Activated T-helper 1 cell treated with anti-CD3 and anti-CD28 coated beads, Interleukin-12 subunit alpha, Interleukin-12 subunit beta, Interleukin-2, Interleukin-4 antibody, amounts not matched to agents 30 ng/mL and 10 ng/mL and 1 ng/mL, durations not matched to agents 14 hours and 24 hours and 36 hours (primary cell): ENCODE data around the gene SPATA3. TPM values are rescaled to one million over a fixed set of nuclear protein-coding genes. Genes with fewer than 3 reads are reported as not detected.

Experiments
- DNase-seq: peaks from one replicate; pipeline ENCODE4 v3.0.0; 2021; ENCODE audit warnings: low spot score
- H3K27ac Mint-ChIP-seq: one replicate; pipeline ENCODE4 v1.8.0; 2021; ENCODE audit warnings: mild to moderate bottlenecking, mixed read lengths
- H3K27me3 Mint-ChIP-seq: one replicate; pipeline ENCODE4 v1.8.0; 2022; ENCODE audit warnings: mild to moderate bottlenecking, moderate library complexity, mixed read lengths; ENCODE audit not compliant: insufficient read depth
- H3K36me3 Mint-ChIP-seq: one replicate; pipeline ENCODE4 v1.8.0; 2021; ENCODE audit warnings: low read depth, mixed read lengths
- H3K4me1 Mint-ChIP-seq: one replicate; pipeline ENCODE4 v1.8.0; 2021; ENCODE audit warnings: low read depth, mixed read lengths
- H3K4me3 Mint-ChIP-seq: one replicate; pipeline ENCODE4 v1.8.0; 2021; ENCODE audit warnings: mild to moderate bottlenecking, moderate library complexity, mixed read lengths
- H3K9me3 Mint-ChIP-seq: one replicate; pipeline ENCODE4 v1.8.0; 2021; ENCODE audit warnings: mixed read lengths
- intact Hi-C: fragments of 100-400 bp; cut with micrococcal nuclease; formaldehyde crosslinking; loops from one replicate; pipeline ENCODE4 v1.15.1; 2024
- total RNA-seq: library from RNA; stranded (reverse); gene quantifications from 2 replicates; pipeline ENCODE4 v1.2.3, GENCODE V29; 2022

The SPATA3 gene
- total RNA-seq, 1 donor from 2014 or later: not detected

DNA sequence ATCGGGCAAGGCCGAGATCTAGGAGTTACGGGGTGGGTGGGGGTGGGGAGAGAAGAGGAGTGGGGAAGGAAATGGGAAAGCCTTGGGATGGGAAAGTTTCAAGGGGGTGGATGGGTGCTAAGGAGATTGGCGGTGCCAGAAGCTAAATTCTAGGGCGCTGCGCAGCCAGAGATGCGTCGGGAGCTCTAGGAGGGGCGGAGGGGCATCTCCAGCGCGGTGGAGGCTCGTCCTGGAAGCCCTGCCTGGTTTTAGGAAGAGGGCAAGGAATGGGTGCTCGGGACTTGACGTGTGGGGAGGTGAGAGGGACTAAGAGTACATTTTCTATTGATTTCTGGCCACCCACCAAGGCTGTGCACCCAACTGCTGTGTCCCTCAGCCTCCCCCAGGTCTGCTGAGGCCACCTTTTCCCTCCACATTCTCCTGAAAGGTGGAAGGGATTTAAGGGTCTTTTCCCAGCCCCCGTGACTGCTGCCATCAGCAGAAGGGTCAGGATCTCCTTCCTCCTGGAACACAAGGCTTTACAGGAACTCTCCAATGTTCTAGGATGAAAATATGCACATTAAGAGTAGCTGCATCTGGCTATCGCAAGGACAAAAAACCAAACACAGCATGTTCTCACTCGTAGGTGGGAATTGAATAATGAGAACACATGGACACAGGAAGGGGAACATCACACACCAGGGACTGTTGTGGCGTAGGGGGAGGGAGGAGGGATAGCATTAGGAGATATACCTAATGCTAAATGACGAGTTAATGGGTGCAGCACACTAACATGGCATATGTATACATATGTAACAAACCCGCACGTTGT is 42.8 kb downstream of the SPATA3 start:
- DNase-seq: no peak
- H3K4me1 Mint-ChIP-seq: no peaks in the 10 kb centered on the region
- no peaks in the 10 kb centered on the region for H3K9me3 Mint-ChIP-seq
- H3K36me3 Mint-ChIP-seq: peaks cover 2% of the 10 kb centered on the region
- intact Hi-C loops: no loop called here
- H3K27me3 Mint-ChIP-seq: peaks cover 71% of the 10 kb centered on the region
- H3K27ac Mint-ChIP-seq: no peak overlapping the region
- H3K4me3 Mint-ChIP-seq: peak overlapping the region; percentile 67

DNA sequence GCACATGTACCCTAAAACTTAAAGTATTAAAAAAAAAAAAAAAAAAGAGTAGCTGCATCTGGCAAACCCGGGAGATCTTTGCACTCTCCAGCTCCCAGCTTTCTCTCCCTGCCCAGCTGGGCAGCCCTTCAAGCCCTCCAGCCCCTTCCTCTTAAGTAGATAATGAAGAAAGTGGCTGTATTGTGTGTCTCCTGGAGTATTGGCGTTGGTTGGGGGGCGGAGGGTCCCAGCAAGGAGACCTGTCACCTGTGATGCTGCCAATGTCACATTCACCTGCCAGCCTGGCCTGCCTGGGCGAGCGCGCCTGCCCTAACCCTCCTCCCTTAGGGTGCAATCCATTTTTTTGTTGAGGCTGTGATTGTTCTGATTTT is 43.4 kb downstream of the SPATA3 start:
- intact Hi-C loops: no loop called here
- Mint-ChIP-seq H3K27me3 (peaks cover 65% of the 10 kb centered on the region), H3K4me3 (no peak overlapping the region)

DNA sequence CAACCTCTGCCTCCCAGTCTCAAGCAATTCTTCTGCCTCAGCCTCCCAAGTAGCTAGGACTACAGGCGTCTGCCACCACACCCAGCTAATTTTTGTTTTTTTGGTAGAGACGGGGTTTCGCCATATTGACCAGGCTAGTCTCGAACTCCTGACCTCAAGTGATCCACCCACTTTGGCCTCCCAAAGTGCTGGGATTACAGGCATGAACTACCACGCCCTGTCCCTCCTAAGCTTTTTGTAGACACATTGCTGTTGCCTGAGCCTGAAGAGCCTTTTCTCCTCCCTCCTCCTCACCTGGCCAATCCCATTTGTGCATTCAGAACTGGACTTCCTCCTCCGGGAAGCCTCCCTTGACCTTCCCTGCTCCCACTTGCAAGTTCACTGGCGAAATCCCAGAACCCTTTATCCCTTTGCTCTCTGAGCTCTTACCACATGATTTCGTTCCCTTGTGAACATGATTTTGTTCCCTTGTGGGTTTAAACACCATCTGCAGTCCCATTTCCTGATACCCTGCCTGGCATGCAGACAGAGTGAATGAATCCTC is 44.0 kb downstream of the SPATA3 start:
- Mint-ChIP-seq H3K4me3 (no peak overlapping the region), H3K36me3 (peaks cover 2% of the 10 kb centered on the region), H3K27me3 (peaks cover 59% of the 10 kb centered on the region), H3K4me1 (no peaks in the 10 kb centered on the region), H3K27ac (no peak overlapping the region), H3K9me3 (no peaks in the 10 kb centered on the region)
- intact Hi-C loops: no loop called here
- no peak for DNase-seq

More for the DNA sequence above, 43.4 kb downstream of the SPATA3 start:
- Mint-ChIP-seq H3K36me3 (peaks cover 2% of the 10 kb centered on the region), H3K9me3 (no peaks in the 10 kb centered on the region), H3K27ac (no peak overlapping the region), H3K4me1 (no peaks in the 10 kb centered on the region)
- DNase-seq: no peak

DNA sequence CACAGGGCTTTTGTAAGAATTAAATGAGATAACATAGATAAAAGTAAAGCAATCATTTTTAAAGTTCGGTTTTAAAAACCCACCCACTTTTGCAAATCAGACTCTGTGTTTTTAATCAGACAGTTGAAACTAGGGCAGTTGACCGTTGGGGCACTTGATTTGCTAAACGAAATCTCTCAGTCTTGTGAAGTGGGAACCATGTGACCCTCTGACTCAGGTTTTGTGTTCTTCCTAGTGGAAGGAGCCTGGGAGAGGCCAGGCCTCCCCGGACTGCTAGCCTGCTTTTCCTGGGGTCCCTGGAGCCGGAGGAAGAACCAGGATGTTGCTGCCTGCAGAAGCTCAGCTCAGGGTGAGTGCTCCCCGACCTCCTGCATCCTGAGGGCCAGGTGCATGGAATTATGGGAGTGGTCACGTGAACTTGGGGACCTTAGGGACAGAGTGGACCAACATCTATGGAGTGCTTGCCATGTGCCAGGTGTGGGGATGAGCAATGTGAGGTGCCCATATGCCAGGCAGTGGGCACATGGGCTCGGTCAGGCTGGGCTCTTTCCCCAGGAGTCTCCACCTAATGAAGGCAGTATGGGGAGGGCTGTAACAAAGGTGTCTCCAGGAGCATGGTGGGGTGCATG is 45.3 kb downstream of the SPATA3 start:
- no peak overlapping the region for H3K27ac Mint-ChIP-seq
- no peak overlapping the region for H3K4me3 Mint-ChIP-seq
- intact Hi-C loops: no loop called here
- H3K4me1 Mint-ChIP-seq: no peaks in the 10 kb centered on the region
- peaks cover 48% of the 10 kb centered on the region for H3K27me3 Mint-ChIP-seq
- H3K36me3 Mint-ChIP-seq: peaks cover 2% of the 10 kb centered on the region
- no peaks in the 10 kb centered on the region for H3K9me3 Mint-ChIP-seq
- no peak for DNase-seq

DNA sequence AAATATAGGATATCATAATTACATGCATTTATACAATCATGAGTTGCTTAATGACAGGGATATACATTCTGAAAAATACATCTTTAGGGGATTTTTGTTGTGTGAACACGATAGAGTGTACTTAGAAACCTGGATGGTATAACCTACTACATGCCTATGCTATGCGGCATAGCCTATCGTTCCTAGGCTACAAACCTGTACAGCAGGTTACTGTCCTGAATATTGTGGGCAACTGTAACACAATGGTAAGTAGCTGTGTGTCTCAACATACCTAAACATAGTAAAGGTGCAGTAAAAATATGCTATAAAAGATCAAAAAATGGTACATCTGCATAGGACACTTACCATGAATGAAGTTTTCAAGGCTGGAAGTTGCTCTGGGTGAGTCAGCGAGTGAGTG is 47.9 kb downstream of the SPATA3 start:
- Mint-ChIP-seq H3K4me3 (no peak overlapping the region), H3K36me3 (peaks cover 2% of the 10 kb centered on the region), H3K27ac (no peak overlapping the region), H3K9me3 (no peaks in the 10 kb centered on the region), H3K4me1 (no peaks in the 10 kb centered on the region), H3K27me3 (peaks cover 31% of the 10 kb centered on the region)
- intact Hi-C loops: no loop called here
- no peak for DNase-seq

DNA sequence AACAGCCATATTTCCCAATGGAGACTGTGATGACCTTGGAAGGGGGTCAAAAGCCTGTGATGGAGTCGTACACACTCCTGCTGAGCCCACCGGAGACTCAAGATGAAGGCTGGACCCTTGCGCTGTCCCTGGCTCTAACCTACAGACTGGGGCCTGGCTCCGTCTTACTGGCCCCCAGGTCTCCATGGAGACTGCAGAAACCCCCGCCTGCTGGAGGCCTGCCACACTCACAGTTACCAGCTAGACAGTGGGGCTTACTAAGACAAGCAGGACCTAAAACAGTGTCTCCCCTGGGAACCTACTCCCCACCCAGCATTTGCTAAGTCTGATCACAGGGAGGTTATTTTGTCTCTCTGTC is 51.0 kb downstream of the SPATA3 start:
- no peaks in the 10 kb centered on the region for H3K9me3 Mint-ChIP-seq
- no peak for DNase-seq
- H3K4me3 Mint-ChIP-seq: no peak overlapping the region
- H3K27me3 Mint-ChIP-seq: peaks cover 23% of the 10 kb centered on the region
- intact Hi-C loops: no loop called here
- H3K27ac Mint-ChIP-seq: no peak overlapping the region
- no peaks in the 10 kb centered on the region for H3K4me1 Mint-ChIP-seq
- no peaks in the 10 kb centered on the region for H3K36me3 Mint-ChIP-seq

DNA sequence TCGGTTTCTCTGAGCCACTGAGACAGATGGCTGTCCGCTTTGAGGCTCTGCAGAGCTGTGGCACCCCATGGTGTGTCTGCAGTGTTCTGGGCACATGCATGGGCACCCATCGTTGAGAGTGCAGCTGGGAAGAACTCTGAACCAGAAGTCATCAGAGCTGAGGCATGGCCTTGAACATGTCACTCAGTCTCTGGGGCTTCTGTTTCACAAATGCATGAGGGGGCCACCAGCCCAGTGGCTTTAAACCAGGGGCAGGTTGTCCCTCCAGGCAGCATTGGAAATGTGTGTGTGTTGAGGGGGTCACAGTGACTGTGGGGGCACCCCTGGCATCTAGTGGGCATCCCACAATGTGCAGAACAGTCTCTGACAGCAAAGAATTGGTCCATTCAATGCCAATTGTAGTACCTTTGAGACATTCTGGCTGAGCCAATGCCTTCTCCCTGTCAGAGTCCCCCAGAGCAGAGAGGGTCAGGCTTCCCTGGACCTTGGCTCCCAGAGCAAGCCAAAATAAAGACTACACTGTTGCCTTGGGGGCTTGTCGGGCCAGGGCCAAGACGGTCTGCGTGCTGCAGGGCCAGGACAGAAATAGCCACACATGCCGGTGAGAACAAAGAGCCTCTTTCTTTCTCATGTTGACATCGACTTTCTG is 51.5 kb downstream of the SPATA3 start:
- no peak overlapping the region for H3K4me3 Mint-ChIP-seq
- no peak for DNase-seq
- peaks cover 22% of the 10 kb centered on the region for H3K27me3 Mint-ChIP-seq
- H3K36me3 Mint-ChIP-seq: no peaks in the 10 kb centered on the region
- intact Hi-C loops: no loop called here
- H3K9me3 Mint-ChIP-seq: no peaks in the 10 kb centered on the region
- H3K27ac Mint-ChIP-seq: no peak overlapping the region
- peaks cover 4% of the 10 kb centered on the region for H3K4me1 Mint-ChIP-seq

DNA sequence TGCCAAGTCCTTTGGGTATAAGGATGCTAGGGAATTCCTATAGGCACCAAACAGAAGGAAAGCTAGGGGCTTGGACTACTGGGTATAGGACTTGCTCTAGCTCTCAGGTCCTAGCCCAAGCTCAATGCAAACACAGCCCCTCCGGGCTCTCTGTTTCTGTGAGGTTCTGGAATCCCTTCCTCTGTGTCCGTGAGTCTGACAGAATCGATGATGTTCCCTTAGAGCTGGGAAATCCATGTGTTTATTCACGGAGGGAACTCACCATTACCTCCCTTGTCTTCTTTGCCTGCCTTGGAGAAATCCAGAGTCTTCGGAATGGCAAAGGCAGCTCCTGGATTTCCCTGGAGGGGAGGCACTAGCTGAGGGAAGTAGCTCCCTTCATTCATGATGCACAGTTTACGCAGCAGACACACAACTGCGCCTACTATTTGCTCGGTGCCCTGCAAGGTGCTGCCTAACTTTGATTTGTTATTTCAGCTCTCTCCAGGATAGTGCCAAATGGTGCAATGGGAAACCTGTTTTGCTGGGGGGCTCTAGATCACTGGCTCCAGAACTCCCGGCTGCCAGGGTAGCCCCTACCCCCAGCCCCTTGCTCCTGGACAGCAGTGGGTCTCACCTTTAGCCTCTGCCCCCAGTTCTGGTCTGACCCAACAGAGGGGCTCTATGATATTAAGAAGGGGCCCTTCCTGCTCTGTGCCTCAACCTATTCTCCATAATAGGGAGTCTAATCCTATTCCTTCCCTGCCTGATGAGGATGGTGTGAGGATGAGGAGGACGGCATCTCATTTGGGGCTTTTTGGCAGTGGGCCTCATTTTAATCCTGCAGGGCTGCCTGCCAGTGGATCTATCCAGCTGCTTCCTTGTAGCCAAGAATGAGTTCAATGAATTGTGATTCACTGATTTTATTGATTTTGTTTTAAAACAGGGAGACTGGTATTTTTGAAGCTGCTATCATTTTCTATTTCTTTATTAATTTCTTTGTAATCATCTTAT is 52.3 kb downstream of the SPATA3 start:
- Mint-ChIP-seq H3K27ac (no peak overlapping the region), H3K27me3 (peaks cover 18% of the 10 kb centered on the region), H3K4me3 (no peak overlapping the region), H3K4me1 (peaks cover 12% of the 10 kb centered on the region), H3K9me3 (no peaks in the 10 kb centered on the region), H3K36me3 (no peaks in the 10 kb centered on the region)
- intact Hi-C loops: no loop called here
- DNase-seq: no peak

DNA sequence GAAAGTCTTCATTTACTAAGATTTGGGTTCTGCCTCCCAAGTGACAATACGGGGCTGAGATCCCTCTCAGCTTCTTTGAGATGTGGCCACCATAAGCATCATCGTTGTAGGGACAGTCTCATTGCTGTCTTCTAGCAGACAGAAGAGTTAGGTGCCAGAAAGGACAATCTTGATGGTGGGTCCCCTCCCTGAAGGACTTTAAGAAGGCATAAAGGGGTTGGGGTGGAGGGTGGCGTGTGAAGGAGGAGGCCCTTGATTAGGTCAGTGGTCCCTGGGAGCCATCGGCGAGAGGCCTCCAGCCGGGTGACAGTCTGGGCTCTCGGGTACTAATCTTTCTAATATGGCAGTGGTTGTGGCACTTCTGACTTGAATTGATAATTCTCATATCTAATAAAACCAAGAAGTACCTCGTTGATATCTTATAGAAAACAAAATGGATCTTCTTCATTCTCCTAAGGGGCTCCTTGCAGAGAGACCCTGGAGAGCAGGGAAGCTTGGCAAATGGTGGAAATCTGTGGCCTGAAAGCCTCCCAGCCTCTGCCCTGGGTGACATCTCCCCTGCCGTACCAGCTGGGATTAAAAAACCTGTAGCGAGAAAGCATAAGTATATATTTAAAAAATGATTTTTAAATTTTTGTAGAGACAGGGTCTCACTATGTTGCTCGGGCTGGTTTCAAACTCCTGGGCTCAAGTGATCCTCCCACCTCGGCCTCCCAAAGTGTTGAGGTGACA is 53.5 kb downstream of the SPATA3 start:
- H3K27ac Mint-ChIP-seq: no peak overlapping the region
- no peak for DNase-seq
- H3K36me3 Mint-ChIP-seq: no peaks in the 10 kb centered on the region
- no peak overlapping the region for H3K4me3 Mint-ChIP-seq
- intact Hi-C loops: loop anchor here (5.0 kb wide), 1 partner anchor 62 kb away; no protein-coding TSS in a partner anchor
- H3K9me3 Mint-ChIP-seq: no peaks in the 10 kb centered on the region
- H3K27me3 Mint-ChIP-seq: peaks cover 15% of the 10 kb centered on the region
- H3K4me1 Mint-ChIP-seq: peaks cover 23% of the 10 kb centered on the region

DNA sequence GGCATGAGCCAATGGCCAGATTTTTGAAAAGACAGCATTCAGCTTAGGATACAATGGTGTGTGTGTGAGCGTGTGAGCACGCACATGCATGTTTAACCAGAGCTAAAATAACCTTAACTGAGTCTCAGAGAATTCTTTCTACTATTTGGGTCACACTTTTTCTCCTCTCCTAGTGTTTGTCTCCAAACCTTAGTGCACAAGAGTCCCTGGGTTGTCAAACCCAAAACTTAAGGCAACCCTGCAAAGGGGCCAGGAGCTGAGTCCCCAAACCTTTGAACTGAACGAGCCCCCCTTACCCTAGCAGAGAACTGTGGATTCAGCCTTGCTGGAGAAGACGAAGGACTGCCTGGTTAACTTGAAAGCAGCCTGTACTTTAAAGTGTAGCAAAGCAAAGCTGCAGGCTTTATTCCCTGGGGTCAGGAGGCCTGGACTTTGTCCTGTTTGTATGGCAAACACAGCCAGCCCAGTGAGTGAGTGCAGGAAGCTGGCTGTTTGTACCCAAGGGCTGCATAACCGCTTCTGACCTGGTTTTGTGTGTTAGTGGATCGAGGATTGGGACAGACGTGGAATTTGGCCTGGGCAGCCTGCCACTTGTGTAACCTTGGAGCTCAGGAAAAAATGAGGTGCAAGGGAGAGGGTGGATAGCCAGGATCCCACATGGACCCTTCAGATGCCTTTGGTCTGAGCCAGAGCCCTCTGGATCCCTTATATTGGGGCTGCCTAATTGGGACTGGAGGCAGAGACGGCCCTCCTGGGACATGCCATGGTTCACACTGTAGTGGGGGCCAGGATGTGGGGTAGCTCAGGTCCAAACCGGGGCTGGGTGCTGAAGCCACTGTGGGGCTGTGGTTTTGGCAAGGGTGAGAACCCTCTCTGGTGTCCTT is 54.3 kb downstream of the SPATA3 start:
- Mint-ChIP-seq H3K4me3 (no peak overlapping the region), H3K36me3 (no peaks in the 10 kb centered on the region), H3K4me1 (peaks cover 23% of the 10 kb centered on the region), H3K9me3 (no peaks in the 10 kb centered on the region), H3K27me3 (peaks cover 15% of the 10 kb centered on the region), H3K27ac (no peak overlapping the region)
- no peak for DNase-seq
- intact Hi-C loops: loop anchor here (5.0 kb wide), 1 partner anchor 63 kb away; no protein-coding TSS in a partner anchor

DNA sequence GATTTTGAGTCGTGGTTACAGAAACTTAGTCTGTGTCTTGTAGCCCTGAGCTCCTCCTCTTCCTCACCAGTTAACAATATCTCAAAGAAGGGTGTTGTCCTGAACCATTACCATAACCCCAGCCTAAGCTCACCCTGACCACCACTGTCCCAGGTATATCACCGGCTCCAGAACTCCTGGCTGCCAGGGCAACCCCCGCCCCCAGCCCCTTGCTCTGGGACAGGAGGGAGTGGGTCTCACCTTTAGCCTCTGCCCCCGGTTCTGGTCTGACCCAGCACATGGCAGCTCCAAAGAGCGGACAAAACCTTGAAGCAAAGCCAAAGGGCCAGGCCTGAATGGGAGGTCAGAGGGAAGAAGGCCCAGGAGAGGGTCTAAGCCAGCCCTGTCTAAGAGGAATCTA is 55.2 kb downstream of the SPATA3 start:
- H3K27ac Mint-ChIP-seq: no peak overlapping the region
- H3K9me3 Mint-ChIP-seq: no peaks in the 10 kb centered on the region
- no peak for DNase-seq
- H3K36me3 Mint-ChIP-seq: no peaks in the 10 kb centered on the region
- intact Hi-C loops: loop anchor here (5.0 kb wide), 1 partner anchor 64 kb away; no protein-coding TSS in a partner anchor
- H3K4me1 Mint-ChIP-seq: peaks cover 23% of the 10 kb centered on the region
- peaks cover 15% of the 10 kb centered on the region for H3K27me3 Mint-ChIP-seq
- H3K4me3 Mint-ChIP-seq: no peak overlapping the region
